ENCODE measurements around the gene SIGLEC14.

SIGLEC14 gene

GRCh38 chr19:51652266-51652665 is 5.6 kb upstream of the SIGLEC14 start:
- TF ChIP-seq CTCF (IDR thresholded peaks at IDR 0.05; ENCODE audit: insufficient read depth, low read depth, low read length, missing control alignments) = no peak
- DNase-seq (ENCODE audit: low read depth) = no peak

DNA sequence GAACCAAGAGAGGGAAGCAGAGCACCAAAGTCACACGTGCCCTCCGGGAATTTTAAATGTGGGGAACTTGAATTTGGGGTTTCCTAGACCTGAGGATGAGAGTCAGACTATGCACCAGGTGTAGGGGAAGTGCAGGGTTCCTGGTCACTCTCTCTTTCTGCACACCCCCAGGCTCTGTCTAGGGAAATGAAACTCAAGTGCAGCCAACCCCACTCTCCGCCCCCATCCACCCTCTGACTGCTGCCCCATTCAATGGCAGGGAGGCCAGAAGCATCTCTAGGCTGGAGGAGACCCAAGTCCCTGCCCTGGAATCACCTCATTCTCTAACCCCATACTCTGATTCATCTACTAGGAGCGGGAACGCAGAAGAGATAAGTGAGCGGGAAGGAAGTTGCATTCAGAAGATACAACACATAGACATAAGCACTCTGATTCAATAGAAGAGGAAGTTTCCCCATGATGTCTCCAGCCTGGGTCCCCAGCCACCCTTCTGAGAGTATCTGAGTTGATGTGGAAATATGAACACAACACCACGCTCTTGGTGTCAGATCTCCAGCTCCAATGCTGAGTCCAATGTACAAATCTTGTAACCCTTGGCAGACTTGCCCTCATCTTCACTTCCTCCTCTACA is 4.7 kb upstream of the SIGLEC14 start:
- DNase-seq (ENCODE audit: low read depth) = no peak
- no peak overlapping the region for H3K4me3 ChIP-seq (ENCODE audit: low read length)
- no peak for TF ChIP-seq CTCF (IDR thresholded peaks at IDR 0.05; ENCODE audit: insufficient read depth, low read depth, low read length, missing control alignments)

More at GRCh38 chr19:51652266-51652665, 5.6 kb upstream of the SIGLEC14 start:
- no peak overlapping the region for H3K4me3 ChIP-seq (ENCODE audit: low read length)

DNA sequence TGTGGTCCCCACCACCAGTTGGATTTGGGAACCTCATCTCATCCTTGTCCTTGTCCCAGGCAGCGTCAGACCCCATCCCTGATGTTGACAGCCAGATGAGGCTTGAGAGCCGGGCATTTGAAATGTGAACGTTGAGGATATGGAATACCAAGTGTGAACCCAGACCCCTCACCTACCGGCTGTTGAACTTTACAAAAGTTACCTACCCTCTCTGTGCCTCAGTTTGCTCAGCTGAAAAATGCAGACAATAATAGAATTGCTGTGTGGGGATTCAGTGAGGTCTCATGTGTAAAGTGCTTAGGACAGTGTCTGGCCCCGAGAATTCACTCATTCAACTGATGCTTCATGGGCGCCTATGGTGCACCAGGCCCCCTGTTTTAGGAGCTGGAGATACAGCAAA is 693 bp upstream of the SIGLEC14 start:
- H3K4me3 ChIP-seq (ENCODE audit: low read length) = no peak overlapping the region
- DNase-seq (ENCODE audit: low read depth) = no peak
- TF ChIP-seq CTCF (IDR thresholded peaks at IDR 0.05; ENCODE audit: insufficient read depth, low read depth, low read length, missing control alignments) = no peak

DNA sequence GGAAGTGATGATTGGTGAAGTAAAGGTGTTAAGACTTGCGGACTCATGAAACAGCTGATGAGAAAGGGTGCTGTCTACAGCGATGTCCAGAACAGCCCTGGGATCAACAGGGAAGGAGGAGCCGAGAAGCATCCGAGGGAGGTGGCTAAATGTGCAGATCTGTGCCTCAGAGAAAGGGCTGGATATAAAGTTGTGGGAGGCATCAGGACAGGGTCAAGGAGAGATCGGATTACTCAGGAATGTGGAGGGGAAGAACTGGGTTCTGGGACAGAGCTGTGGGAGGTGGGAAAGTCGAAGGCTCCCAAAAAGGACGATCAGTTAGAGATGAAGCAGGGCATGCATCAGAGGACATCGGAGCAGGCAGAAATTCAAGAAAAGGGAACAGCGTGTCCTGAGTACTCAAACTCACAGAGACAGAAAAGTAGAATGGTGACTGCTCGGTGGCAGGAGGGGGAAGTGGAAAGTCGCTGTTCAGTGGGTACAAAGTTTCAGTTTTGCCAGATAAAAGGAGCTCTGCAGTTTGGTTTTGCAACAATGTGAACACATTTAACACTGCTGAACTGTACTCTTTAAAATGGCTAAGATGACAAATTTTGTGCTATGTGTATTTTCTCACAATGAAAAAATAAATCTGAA is 1.9 kb downstream of the SIGLEC14 start:
- no peak overlapping the region for H3K4me3 ChIP-seq (ENCODE audit: low read length)
- TF ChIP-seq CTCF (IDR thresholded peaks at IDR 0.05; ENCODE audit: insufficient read depth, low read depth, low read length, missing control alignments) = no peak
- no peak for DNase-seq (ENCODE audit: low read depth)

DNA sequence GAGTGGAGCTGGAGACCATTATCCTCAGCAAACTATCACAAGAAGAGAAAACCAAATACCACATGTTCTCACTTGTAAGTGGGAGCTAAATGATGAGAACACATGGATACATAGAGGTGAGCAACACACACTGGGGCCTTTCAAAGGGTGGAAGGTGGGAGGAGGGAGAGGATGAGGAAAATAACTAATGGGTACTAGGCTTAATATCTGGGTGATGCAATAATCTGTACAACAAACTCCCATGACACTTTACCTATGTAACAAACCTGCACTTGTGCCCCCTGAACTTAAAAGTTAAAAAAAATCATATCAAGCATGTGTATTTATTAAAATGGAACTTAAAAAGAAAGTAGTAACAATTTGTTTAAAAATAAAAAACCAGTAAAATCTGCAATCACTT is 5.0 kb downstream of the SIGLEC14 start:
- DNase-seq (ENCODE audit: low read depth) = no peak
- H3K4me3 ChIP-seq (ENCODE audit: low read length) = no peak overlapping the region
- no peak for TF ChIP-seq CTCF (IDR thresholded peaks at IDR 0.05; ENCODE audit: insufficient read depth, low read depth, low read length, missing control alignments)

DNA sequence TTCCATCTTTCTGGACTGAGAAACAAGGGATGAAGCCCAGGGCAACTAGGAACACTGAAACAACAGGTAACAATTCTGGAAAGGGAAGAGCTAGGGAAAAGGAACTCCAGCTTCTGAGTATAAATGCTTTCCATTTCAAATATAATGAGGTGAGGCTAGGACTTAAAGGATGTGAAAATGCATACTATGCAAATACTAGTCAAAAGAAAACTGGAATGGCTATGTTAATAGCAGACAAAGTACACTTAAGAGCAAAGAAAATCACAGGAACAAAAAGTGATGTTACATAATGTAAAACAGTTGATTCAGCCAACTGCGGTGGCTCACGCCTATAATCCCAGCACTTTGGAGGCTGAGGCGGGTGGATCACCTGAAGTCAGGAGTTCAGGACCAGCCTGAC is 6.2 kb downstream of the SIGLEC14 start:
- no peak for DNase-seq (ENCODE audit: low read depth)
- no peak for TF ChIP-seq CTCF (IDR thresholded peaks at IDR 0.05; ENCODE audit: insufficient read depth, low read depth, low read length, missing control alignments)
- no peak overlapping the region for H3K4me3 ChIP-seq (ENCODE audit: low read length)

DNA sequence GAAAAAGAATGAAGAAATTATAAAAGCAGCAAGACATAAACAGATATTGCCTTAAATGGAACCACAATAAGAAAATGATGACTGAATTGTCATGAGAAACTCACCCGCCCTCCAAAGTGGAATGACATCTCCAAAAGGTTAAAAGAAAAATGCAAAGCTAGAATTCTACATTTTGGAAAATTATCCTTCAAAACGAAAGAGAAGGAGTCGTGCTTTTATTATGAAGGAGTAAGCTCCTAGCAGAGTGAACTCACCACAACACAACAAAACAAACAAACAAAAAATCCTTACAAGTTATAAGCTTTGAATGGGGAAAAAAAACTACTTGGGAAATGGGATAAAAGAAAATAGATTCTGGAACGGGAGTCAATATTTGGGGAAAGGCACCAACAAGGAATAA is 6.7 kb downstream of the SIGLEC14 start:
- TF ChIP-seq CTCF (IDR thresholded peaks at IDR 0.05; ENCODE audit: insufficient read depth, low read depth, low read length, missing control alignments) = no peak
- DNase-seq (ENCODE audit: low read depth) = no peak
- no peak overlapping the region for H3K4me3 ChIP-seq (ENCODE audit: low read length)
